Iris pigment epithelial cell (primary cell): ENCODE data around the gene ASAH2B.

Experiments used
- DNase-seq: peaks from one replicate; pipeline ENCODE4 v3.0.0-alpha.2; 2011; ENCODE audit warnings: low read depth

The ASAH2B gene

DNA sequence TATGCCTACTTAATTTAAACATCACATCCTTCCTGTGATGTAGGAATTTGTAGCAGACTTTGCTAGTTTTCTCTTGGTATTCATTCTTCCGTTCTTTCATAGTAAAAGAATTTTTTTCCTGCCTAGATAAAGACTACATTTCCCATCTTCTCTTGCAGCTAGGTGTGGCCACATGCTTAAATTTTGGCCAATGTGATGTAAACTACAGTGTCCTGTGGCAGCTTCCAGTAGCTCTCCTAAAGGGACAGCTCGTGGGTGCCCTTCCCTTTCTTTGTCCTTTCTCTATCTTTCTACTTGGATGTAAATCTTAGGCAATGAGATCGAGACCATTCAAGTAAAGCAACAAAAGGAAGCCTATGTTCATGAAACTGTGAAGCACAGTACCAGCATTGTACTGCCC, 58.6 kb downstream of the ASAH2B start:
- no peak for DNase-seq

DNA sequence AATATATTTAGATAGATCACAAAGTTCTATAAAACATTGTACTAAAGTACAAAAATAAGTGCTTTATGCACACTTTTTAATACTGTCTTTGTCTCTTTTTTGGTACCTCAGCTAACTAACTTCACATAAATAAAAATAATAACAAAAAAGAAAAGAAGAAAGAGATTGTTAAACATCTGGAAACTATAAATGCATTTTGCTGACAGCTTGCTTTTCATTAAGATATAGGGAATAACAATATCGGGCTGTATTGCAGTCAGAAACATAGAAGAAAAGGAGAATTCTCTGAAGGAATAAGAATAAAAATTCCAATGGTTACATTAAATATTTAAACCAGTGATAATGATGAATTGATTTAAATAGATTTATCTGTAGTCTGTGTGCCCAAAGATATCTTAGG, 59.9 kb downstream of the ASAH2B start:
- no peak for DNase-seq

DNA sequence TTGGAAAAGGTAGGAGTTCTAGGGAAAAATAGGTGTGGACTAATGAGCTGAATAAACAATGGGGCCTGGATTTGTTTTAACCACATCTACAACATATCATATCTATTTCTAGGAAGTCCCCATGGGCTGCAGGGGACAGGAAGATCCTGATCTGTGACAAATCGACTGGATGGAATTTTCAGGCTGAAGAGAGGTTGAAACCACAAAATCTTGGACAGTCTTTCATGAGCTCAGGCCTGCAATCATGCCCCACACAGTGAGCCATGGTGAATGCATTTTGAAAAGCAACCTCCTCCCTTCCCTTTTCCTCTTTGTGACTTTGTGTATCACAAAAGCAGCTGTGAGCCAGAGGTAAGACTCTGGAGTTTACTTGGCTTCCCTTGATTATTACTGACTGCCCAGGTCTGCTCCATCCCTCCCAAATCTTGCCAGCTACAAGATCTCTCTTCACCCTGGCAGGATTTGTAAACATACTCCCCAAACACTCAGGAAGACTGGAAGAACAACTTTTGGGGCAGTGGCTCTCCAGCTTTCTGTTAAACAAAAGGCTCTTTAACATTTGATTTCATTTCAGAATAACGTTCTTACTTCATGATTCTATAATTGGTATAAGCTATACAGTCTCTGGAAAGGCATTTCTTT, 66.4 kb downstream of the ASAH2B start:
- no peak for DNase-seq

DNA sequence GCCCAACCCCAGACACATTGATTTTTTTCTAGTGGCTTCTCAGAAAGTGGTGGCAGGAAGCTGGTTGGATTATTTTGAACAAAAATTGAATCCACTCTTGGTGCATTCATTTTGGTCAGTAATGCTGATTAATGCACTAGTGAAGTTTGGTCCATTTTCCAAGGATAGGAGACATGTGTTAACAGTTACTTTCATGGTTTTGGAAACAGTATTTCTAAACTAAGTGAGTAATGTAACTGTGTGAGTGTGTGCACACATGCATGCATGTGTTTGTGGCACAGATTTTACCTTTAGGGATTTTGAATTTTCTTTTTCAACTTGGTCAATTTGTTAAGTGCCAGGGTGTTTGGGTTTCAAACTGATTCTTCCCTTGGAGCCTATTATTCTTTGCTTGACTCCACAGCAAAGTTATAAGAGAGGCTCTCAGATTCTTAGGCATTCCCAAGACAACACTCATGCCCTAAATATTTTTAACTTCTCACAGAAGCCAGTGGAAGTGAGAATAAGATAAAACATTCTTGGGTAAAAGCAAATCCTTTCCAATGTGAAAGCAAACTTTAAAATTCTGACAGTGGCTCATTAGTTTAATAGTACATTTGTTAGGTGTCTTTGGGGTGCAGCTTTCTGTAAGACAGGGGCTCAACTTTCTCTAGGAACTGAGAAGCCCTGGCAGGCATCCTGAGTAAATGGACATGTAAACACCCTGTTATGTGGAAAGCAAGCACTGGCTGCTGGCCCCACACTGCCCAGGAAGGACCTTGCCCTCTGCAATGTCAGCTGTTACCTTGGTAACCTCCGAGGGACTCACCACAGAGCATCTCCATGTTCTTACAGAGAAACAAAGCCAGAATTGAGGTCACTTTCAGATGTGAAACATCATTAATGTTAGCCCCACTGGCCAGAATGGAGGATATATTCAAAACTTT, 68.4 kb downstream of the ASAH2B start:
- peak; percentile 44 for DNase-seq
